OCI-LY7 (cell line): Measurements from ENCODE around the gene F8.

Experiments
- EZH2phosphoT487 ChIP-seq: fragments of 200-600 bp; sonication (generic); IDR thresholded peaks from 2 replicates; pipeline ENCODE4 v1.6.1; 2018; ENCODE audit warnings: low read depth, borderline replicate concordance, mild to moderate bottlenecking, mixed run types, antibody characterized with exemption, low read length, moderate library complexity, mixed read lengths
- TF ChIP-seq, protein P1 (sequence below): fragments of 200-600 bp; sonication (generic); conservative IDR thresholded peaks from 2 replicates; pipeline ENCODE4 v1.5.1; 2014; ENCODE audit warnings: mild to moderate bottlenecking, antibody characterized with exemption, low read length, moderate library complexity, mixed read lengths

DNA sequence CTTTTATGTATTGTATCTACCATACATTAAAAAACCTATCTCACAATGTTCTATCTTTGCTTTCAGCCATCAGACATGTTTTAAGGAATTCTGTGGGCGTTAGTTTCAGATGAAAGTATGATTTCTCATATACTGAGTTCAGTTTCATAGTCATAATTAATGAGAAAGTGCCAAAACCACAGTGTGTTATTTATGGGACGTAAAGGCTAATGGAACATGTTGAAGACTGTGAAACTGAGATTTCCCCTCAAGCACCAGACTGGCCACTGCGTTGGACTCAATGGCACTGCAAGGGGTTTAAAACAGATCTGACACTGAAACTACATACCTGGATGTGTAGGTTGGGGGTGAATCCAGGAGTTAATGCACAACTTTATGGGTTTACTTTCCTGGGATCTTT, 32.0 kb downstream of the F8 start:
- TF ChIP-seq, protein P1, sequence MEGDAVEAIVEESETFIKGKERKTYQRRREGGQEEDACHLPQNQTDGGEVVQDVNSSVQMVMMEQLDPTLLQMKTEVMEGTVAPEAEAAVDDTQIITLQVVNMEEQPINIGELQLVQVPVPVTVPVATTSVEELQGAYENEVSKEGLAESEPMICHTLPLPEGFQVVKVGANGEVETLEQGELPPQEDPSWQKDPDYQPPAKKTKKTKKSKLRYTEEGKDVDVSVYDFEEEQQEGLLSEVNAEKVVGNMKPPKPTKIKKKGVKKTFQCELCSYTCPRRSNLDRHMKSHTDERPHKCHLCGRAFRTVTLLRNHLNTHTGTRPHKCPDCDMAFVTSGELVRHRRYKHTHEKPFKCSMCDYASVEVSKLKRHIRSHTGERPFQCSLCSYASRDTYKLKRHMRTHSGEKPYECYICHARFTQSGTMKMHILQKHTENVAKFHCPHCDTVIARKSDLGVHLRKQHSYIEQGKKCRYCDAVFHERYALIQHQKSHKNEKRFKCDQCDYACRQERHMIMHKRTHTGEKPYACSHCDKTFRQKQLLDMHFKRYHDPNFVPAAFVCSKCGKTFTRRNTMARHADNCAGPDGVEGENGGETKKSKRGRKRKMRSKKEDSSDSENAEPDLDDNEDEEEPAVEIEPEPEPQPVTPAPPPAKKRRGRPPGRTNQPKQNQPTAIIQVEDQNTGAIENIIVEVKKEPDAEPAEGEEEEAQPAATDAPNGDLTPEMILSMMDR = no peak
- no peak for TF ChIP-seq EZH2phosphoT487
